ENCODE results near the gene MANSC1. TPM values are rescaled to one million over a fixed set of nuclear protein-coding genes. Genes with fewer than 3 reads are reported as not detected.
"Not testable (repeated sequence)": the region's sequence is repeated elsewhere in the genome, so short reads cannot be mapped to it uniquely, and the experiment has no call there.

Gene MANSC1
- polyA plus RNA-seq, 4 donors: 5.4 to 39.4 (median 15.1) TPM

DNA sequence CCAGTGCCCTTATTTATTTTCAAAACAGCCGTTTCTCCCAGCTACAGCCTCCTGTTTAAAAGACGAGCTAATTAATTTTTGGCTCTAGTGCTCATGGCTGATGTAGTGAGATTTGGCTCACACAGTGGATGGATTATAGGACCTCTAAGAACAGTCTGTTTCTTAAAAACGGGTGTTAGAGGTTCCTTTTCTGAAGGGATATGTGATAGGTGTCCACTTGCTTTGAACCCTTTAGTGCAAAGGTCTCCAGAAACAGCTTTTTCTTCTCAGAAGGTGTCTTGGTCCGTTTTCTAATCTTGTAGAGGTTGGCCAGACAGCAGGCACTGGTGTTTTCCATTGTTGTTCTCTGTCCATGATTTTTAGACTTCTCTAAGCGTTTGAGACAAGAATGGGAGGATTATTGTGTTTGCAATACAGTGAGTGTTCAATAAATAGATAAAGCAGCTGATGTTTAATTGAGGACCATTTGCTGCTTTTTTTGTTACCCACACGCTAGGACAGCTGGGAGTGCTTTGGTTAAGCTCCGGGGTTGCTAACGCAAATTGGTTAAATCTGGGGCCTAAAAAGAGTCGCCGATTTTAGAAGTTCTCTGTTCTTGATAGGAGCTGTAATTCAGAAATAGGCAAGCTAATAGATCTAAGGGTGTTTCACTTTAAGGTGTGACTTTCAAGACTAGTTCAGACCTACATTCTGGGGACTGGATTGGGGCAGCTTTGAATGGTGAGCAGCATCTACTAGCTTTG lies 7.8 kb upstream of the MANSC1 start:
- FAIRE-seq (no peak), DNase-seq (peak; percentile 41 to 44)
- no peaks in the 10 kb centered on the region for H3K9me3 ChIP-seq (ENCODE audit: control insufficient read depth in 2 of 2, insufficient read depth in 1 of 2, low read depth in 1 of 2, low read length in 1 of 2)
- peak overlapping the region; percentile 74 to 84 (median 80) for H3K4me3 ChIP-seq (ENCODE audit: low read depth in 1 of 3, low read length in 3 of 3)
- WGBS, 3 donors: 2 to 11% (median 4%) methylated on average over 10 of the region's 10 CpGs
- no peaks in the 10 kb centered on the region for H3K27me3 ChIP-seq (ENCODE audit: control insufficient read depth in 3 of 3, insufficient read depth in 3 of 3, low read length in 3 of 3)
- H3K27ac ChIP-seq (ENCODE audit: low read depth in 1 of 3, low read length in 2 of 3): peak overlapping the region; percentile 92 to 99 (median 98)
- peaks cover 0 to 4% (median 0%) of the 10 kb centered on the region in 3 donors for H3K36me3 ChIP-seq (ENCODE audit: control insufficient read depth in 3 of 3, insufficient read depth in 2 of 3, low read depth in 1 of 3, low read length in 3 of 3)
- H3K4me1 ChIP-seq (ENCODE audit: control insufficient read depth in 3 of 3, insufficient read depth in 2 of 3, low read depth in 1 of 3, low read length in 2 of 3): peaks cover 0 to 31% (median 4%) of the 10 kb centered on the region in 3 donors

DNA sequence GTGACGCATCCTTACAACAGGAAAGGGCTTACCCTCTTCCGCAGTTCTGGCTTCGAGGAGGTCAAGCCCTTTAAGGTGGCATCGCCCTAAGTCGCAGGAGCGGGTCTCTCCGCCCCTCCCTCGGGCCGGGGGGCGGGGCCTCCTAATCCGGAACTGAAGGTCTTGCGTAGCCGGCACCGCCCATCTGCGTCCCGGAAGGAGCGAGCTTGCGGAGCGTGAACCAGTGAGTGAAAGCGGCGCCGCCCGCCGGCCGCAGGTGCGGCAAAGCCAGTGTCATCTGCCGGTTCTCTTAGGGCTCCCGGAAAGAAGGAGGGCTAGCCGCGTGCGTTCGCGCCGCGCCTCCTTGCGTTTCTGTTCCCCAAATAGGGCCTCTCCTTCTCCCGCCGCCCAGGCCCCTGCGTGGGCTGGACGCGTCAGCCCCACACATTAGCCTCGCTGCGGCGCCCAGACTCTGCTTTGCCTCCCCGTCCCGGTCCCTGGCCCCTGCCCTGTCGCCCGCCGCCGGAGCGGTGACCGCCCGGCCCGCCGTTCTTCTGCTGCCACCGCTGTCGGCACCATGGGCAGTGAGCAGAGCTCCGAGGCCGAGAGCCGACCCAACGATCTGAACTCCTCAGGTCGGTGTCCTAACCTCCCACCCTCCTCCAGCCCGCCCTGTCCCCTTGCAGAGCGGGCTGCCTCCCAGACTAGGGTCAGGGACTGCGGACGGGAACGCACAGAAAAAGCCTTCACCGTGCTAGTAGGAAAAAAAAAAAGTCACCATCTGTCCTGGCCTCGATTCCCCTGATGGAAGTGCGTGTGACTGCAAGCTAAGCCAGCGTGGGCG lies 7.1 kb upstream of the MANSC1 start, which contains the start of gene BORCS5:
TSS of gene BORCS5 (plus strand) at position 183 of the 823 bp plus-strand sequence. CDS start at position 557, 374 bp downstream.
- no peaks in the 10 kb centered on the region for H3K36me3 ChIP-seq (ENCODE audit: control insufficient read depth in 3 of 3, insufficient read depth in 2 of 3, low read depth in 1 of 3, low read length in 3 of 3)
- peak within 1 kb of the TSS; percentile 74 to 84 (median 80) for H3K4me3 ChIP-seq (ENCODE audit: low read depth in 1 of 3, low read length in 3 of 3)
- H3K27ac ChIP-seq (ENCODE audit: low read depth in 1 of 3, low read length in 2 of 3): peak within 1 kb of the TSS; percentile 92 to 99 (median 98)
- DNase-seq (peak; percentile 98), FAIRE-seq (no peak)
- no peaks in the 10 kb centered on the region for H3K9me3 ChIP-seq (ENCODE audit: control insufficient read depth in 2 of 2, insufficient read depth in 1 of 2, low read depth in 1 of 2, low read length in 1 of 2)
- no peaks in the 10 kb centered on the region for H3K27me3 ChIP-seq (ENCODE audit: control insufficient read depth in 3 of 3, insufficient read depth in 3 of 3, low read length in 3 of 3)
- peaks cover 0 to 31% (median 4%) of the 10 kb centered on the region in 3 donors for H3K4me1 ChIP-seq (ENCODE audit: control insufficient read depth in 3 of 3, insufficient read depth in 2 of 3, low read depth in 1 of 3, low read length in 2 of 3)
- WGBS, 3 donors: 0% methylated on average over 40 to 72 of the region's 72 CpGs

- peak overlapping the region; percentile 92 to 99 (median 98) for H3K27ac ChIP-seq (ENCODE audit: low read depth in 1 of 3, low read length in 2 of 3)
- no peaks in the 10 kb centered on the region for H3K27me3 ChIP-seq (ENCODE audit: control insufficient read depth in 3 of 3, insufficient read depth in 3 of 3, low read length in 3 of 3)
- FAIRE-seq (no peak), DNase-seq (no peak)
- H3K4me3 ChIP-seq (ENCODE audit: low read depth in 1 of 3, low read length in 3 of 3): peak overlapping the region in 2 of 3 donors; percentile 74 to 84
- WGBS, 3 donors: 31 to 33% (median 31%) methylated on average over 5 of the region's 5 CpGs
- no peaks in the 10 kb centered on the region for H3K9me3 ChIP-seq (ENCODE audit: control insufficient read depth in 2 of 2, insufficient read depth in 1 of 2, low read depth in 1 of 2, low read length in 1 of 2)
- no peaks in the 10 kb centered on the region for H3K36me3 ChIP-seq (ENCODE audit: control insufficient read depth in 3 of 3, insufficient read depth in 2 of 3, low read depth in 1 of 3, low read length in 3 of 3)
- H3K4me1 ChIP-seq (ENCODE audit: control insufficient read depth in 3 of 3, insufficient read depth in 2 of 3, low read depth in 1 of 3, low read length in 2 of 3): peaks cover 0 to 33% (median 4%) of the 10 kb centered on the region in 3 donors
Observed at GRCh38 chr12:12356467-12356895, 6.4 kb upstream of the MANSC1 start.

DNA sequence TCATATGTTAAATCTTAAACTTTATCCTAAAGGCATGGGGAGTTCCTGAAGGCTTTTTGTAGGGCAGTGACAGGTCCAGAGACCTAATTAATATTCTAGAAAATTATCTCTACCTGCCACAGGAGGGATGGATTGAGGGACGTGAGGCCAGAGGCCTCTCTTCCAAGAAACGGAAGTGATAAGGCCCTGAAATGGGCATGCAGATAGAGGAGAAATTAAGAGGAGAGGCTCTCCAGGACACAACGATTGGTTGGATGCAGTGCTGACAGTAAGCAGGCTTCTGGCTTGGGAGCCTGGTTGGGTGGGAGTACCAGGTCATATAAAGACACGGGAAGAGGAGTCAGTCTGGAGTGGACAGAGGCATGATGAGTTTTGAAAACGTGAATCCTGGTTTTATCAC lies 3.8 kb upstream of the MANSC1 start:
- 72 to 82% (median 74%) methylated on average over 5 of the region's 5 CpGs for WGBS, 3 donors

DNA sequence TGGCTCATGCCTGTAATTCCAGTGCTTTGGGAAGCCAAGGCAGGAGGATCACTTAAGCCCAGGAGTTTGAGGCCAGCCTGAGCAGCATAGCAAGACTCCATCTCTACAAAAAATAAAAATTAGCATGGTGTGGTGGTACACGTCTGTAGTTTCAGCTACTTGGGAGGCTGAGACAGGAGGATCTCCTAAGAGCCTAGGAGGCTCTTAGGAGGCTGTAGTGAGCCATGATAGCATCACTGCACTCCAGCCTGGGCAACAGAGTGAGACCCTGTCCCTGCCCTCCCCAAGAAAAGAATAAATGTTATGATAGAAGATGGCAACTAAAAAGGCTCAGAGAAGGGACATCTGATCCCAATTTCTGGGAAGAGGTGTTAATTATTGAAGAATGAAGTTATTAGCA lies 3.2 kb upstream of the MANSC1 start:
- Histone ChIP-seq H3K27me3 (ENCODE audit: control insufficient read depth in 3 of 3, insufficient read depth in 3 of 3, low read length in 3 of 3) (no peaks in the 10 kb centered on the region), H3K9me3 (ENCODE audit: control insufficient read depth in 2 of 2, insufficient read depth in 1 of 2, low read depth in 1 of 2, low read length in 1 of 2) (no peaks in the 10 kb centered on the region), H3K36me3 (ENCODE audit: control insufficient read depth in 3 of 3, insufficient read depth in 2 of 3, low read depth in 1 of 3, low read length in 3 of 3) (no peaks in the 10 kb centered on the region), H3K27ac (ENCODE audit: low read depth in 1 of 3, low read length in 2 of 3) (no peak overlapping the region), H3K4me1 (ENCODE audit: control insufficient read depth in 3 of 3, insufficient read depth in 2 of 3, low read depth in 1 of 3, low read length in 2 of 3) (peaks cover 0 to 35% (median 0%) of the 10 kb centered on the region in 3 donors), H3K4me3 (ENCODE audit: low read depth in 1 of 3, low read length in 3 of 3) (no peak overlapping the region)
- FAIRE-seq: no peak
- DNase-seq: no peak
- 90% methylated on average over 1 of the region's 1 CpG for WGBS, 3 donors

More for the DNA sequence above, 3.8 kb upstream of the MANSC1 start:
- Histone ChIP-seq H3K4me1 (ENCODE audit: control insufficient read depth in 3 of 3, insufficient read depth in 2 of 3, low read depth in 1 of 3, low read length in 2 of 3) (peaks cover 0 to 40% (median 2%) of the 10 kb centered on the region in 3 donors), H3K27ac (ENCODE audit: low read depth in 1 of 3, low read length in 2 of 3) (no peak overlapping the region), H3K36me3 (ENCODE audit: control insufficient read depth in 3 of 3, insufficient read depth in 2 of 3, low read depth in 1 of 3, low read length in 3 of 3) (no peaks in the 10 kb centered on the region), H3K27me3 (ENCODE audit: control insufficient read depth in 3 of 3, insufficient read depth in 3 of 3, low read length in 3 of 3) (no peaks in the 10 kb centered on the region), H3K9me3 (ENCODE audit: control insufficient read depth in 2 of 2, insufficient read depth in 1 of 2, low read depth in 1 of 2, low read length in 1 of 2) (no peaks in the 10 kb centered on the region), H3K4me3 (ENCODE audit: low read depth in 1 of 3, low read length in 3 of 3) (no peak overlapping the region)
- no peak for DNase-seq
- no peak for FAIRE-seq

GRCh38 chr12:12351468-12352185 lies 1.6 kb upstream of the MANSC1 start:
- not testable (repeated sequence) for DNase-seq; H3K9me3 ChIP-seq (ENCODE audit: control insufficient read depth in 2 of 2, insufficient read depth in 1 of 2, low read depth in 1 of 2, low read length in 1 of 2); H3K4me3 ChIP-seq (ENCODE audit: low read depth in 1 of 3, low read length in 3 of 3); H3K27me3 ChIP-seq (ENCODE audit: control insufficient read depth in 3 of 3, insufficient read depth in 3 of 3, low read length in 3 of 3); H3K36me3 ChIP-seq (ENCODE audit: control insufficient read depth in 3 of 3, insufficient read depth in 2 of 3, low read depth in 1 of 3, low read length in 3 of 3); FAIRE-seq
- Histone ChIP-seq H3K4me1 (ENCODE audit: control insufficient read depth in 3 of 3, insufficient read depth in 2 of 3, low read depth in 1 of 3, low read length in 2 of 3) (peaks cover 0 to 28% (median 0%) of the 10 kb centered on the region in 3 donors), H3K27ac (ENCODE audit: low read depth in 1 of 3, low read length in 2 of 3) (peak overlapping the region in 2 of 3 donors; percentile 74 to 94)
- 78 to 88% (median 85%) methylated on average over 19 of the region's 19 CpGs for WGBS, 3 donors

DNA sequence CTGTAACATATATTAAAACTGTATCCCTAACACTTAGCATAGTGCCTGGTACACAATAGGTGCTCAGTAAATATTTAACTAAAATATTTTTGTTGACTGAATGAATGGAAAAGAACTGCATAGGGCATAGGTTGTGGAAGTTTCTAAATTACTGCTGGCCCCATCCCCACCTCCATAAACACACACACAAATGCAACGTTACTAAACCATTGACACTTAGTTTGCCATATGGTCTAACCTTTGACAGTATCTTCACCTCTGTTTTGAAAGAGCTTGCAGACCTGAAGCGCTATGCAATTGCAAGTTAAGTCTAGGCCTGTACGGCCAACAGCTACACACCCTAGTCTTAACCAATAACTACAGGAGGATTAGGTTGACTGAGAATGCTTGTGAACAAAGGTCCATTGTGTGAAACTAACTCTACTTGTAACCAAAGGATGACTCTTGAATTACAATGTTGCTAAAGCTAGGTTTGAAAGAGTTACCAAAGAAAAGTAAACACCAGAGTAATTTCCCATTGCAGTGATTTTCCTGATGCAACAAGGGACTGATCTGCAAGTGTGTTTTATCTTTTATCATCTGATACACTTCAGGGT lies 924 bp upstream of the MANSC1 start:
- WGBS, 3 donors: 15 to 62% (median 38%) methylated on average over 3 of the region's 3 CpGs
- peaks cover 0 to 24% (median 0%) of the 10 kb centered on the region in 3 donors for H3K4me1 ChIP-seq (ENCODE audit: control insufficient read depth in 3 of 3, insufficient read depth in 2 of 3, low read depth in 1 of 3, low read length in 2 of 3)
- H3K27ac ChIP-seq (ENCODE audit: low read depth in 1 of 3, low read length in 2 of 3): peak overlapping the region in 2 of 3 donors; percentile 82 to 94
- DNase-seq (peak; percentile 82 to 83), FAIRE-seq (no peak)
- H3K9me3 ChIP-seq (ENCODE audit: control insufficient read depth in 2 of 2, insufficient read depth in 1 of 2, low read depth in 1 of 2, low read length in 1 of 2): no peaks in the 10 kb centered on the region
- no peak overlapping the region for H3K4me3 ChIP-seq (ENCODE audit: low read depth in 1 of 3, low read length in 3 of 3)
- no peaks in the 10 kb centered on the region for H3K27me3 ChIP-seq (ENCODE audit: control insufficient read depth in 3 of 3, insufficient read depth in 3 of 3, low read length in 3 of 3)
- peaks cover 0 to 6% (median 0%) of the 10 kb centered on the region in 3 donors for H3K36me3 ChIP-seq (ENCODE audit: control insufficient read depth in 3 of 3, insufficient read depth in 2 of 3, low read depth in 1 of 3, low read length in 3 of 3)

Measured in small intestine (tissue), 7 donors.